Stimulated activated CD8-positive, alpha-beta memory T cell treated with anti-CD3 and anti-CD28 coated beads, Interleukin-15, amount 100 ng/mL, for 48 hours (primary cell): ENCODE data around the gene ASB3.

Experiments used
- DNase-seq, 2 donors: peaks; one replicate each; pipeline ENCODE4 v3.0.0-alpha.2; 2020; ENCODE audit warnings: low read depth in 2 of 2

Gene ASB3

GRCh38 chr2:53655256-53655655 is 131.5 kb downstream of the ASB3 start:
- no peak for DNase-seq

GRCh38 chr2:53654396-53654795 is 132.4 kb downstream of the ASB3 start:
- no peak for DNase-seq

GRCh38 chr2:53652131-53652530 is 134.6 kb downstream of the ASB3 start:
- no peak for DNase-seq

GRCh38 chr2:53646788-53647187 is 140.0 kb downstream of the ASB3 start:
- no peak for DNase-seq

GRCh38 chr2:53641290-53641689 is 145.5 kb downstream of the ASB3 start:
- DNase-seq: no peak

- no peak for DNase-seq
Measured at GRCh38 chr2:53640466-53640865, 146.3 kb downstream of the ASB3 start.

DNA sequence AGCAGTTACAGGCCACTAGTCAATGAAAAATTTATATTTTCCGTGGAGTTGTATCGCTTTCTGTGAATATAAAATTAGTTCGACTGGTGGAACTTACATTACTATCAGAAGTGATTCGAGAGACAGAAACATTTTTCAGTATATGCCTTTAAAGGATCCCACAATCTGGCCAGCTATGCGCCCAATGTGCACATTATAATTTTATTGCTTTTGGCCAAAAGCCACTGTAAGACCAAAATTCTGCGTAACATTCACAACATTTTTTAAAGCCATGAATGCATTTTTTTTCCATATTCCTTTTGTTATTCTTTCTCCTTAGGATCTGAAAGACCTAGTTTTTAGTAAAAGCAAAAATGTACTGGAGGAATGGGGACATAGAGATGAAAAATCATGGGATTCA is 150.2 kb downstream of the ASB3 start:
- DNase-seq: no peak

GRCh38 chr2:53636109-53636508 is 150.6 kb downstream of the ASB3 start:
- no peak for DNase-seq

GRCh38 chr2:53635694-53636093 is 151.1 kb downstream of the ASB3 start:
- no peak for DNase-seq

DNA sequence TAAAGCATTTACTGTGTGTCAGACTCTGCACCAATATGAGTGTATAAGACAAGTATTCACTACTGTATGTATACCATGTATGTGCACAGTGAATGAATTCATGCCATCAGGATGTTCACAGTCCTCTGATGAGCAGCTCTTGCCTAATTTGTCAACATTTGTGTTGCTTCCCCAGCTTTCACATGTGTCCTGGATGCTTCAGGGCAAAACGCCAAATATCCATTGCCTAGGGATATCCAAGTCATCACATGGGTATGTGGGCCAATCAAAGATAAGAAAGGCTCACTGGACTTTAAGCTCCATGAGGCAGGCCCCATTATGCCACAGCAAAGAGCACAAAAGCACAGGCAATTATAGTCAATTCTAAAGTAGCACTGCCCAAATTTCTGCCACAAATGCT is 153.3 kb downstream of the ASB3 start:
- no peak for DNase-seq

- no peak for DNase-seq
Measured at GRCh38 chr2:53632714-53633113, 154.0 kb downstream of the ASB3 start.

- no peak for DNase-seq
Measured at GRCh38 chr2:53632126-53632460, 154.7 kb downstream of the ASB3 start.

DNA sequence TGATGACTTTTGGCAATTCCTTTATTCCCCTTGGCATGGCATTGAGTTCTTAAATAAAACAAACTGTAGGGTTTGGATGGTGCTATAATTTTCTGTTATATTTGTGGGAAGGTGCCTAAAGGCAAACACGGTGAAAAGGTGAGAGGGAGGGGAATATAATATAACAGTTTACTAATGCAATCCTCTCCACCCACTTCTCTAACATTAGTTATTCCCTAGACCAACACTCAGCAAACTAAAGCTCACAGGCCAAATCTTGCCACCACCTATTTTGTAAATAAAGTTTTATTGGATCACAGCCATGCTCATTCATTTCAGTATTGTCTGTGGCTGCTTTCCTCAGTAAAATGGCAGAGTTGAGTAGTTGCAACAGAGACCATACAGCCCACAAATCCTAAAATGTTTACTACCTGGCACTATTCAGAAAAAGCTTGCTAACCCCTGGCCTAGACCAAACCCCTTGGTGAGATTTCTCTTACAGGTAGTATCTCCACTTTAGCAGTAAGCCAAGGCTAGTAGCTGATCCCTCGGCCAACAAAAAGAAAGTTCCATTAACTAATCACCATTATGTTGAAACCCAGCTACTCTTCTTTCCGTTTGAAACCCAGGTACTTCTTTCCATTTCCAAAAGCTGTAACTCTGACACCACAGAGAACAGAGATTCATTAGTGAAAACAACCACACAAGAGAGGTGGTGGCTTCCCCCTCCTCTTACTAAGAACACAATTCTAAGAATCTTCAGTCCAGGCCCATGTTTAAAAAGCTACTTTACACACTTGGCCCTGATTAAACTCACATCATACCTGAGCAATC is 155.2 kb downstream of the ASB3 start:
- no peak for DNase-seq

GRCh38 chr2:53630026-53630606 is 156.6 kb downstream of the ASB3 start:
- DNase-seq: no peak

DNA sequence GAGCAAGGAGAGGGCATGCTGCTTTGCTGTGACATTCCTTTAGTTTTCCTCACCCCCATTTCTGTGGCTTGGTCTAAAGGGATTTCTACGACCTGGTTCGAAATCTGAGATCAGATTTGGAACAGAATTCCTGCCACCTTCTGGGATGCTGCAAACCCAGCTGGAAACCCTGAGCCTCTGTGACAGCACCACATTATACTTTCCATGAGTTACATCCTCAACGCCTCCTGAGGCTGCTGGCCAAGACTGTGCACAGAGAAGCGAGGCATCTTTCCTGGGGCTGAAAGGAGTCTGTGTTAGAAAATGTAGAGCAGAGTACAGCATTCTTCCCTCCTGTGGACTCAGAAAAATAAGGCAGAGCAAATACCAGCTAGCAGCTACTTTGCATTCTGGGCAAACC is 157.3 kb downstream of the ASB3 start:
- no peak for DNase-seq

DNA sequence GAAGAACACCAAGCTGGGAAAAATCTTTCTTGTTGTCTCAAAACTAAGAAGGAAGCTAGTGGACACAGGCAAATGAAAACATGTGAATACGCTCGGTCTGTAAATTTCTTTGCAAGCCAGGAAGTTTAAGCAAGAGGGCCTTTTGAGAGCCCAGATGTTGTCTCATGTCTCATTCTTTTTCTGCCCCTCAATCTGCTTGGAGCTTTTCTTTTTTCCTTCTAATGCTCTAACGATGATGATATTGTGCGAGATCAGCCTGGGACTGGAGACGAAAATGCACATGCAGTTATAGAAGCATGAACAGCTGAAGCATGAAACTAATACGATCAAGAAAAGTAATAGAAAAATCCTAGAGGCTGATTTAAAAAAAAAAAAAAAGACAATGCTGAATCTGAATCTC is 157.8 kb downstream of the ASB3 start:
- no peak for DNase-seq

DNA sequence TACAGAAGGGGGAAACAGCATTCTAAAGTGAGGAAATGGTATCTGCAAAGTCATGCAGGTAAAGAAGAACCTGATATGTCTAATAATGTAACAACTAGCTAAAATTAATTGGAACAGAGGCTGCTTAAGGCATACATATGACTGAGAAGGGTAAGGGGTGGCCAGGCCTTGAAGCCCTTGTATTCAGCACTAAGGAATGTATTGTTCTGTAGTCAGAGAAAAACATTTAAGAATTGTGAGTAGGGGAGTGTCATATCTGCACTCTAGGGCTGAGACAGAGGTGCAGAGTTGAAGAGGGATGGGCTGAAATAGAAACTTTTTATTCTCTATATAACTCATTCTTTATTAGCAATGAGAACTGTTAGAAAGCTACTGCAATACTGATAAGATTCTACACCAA is 164.6 kb downstream of the ASB3 start:
- DNase-seq: no peak

DNA sequence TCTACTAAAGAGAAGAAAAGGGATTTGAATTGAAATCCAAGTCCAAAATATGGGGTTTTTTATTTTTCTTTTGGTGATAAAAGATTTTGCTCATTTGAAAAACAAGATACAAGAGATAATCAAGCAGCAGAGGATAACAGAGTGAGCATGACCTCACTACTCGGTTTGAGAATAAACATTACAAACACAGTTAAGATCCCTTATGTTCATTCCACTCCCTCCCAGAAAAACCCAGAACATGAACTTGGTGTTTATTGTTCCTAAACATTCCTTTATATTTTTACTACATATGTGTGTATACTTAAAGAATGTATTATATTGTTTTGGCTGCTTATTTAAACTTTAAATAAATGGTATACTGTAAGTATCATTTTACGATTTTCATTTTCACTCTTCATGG is 165.8 kb downstream of the ASB3 start:
- no peak for DNase-seq
